ENCODE results near the gene LRGUK. TPM values are rescaled to one million over a fixed set of nuclear protein-coding genes. Genes with fewer than 3 reads are reported as not detected.

LRGUK gene
- total RNA-seq, 1 experiment from 2014 or later, result 0.49 TPM

DNA sequence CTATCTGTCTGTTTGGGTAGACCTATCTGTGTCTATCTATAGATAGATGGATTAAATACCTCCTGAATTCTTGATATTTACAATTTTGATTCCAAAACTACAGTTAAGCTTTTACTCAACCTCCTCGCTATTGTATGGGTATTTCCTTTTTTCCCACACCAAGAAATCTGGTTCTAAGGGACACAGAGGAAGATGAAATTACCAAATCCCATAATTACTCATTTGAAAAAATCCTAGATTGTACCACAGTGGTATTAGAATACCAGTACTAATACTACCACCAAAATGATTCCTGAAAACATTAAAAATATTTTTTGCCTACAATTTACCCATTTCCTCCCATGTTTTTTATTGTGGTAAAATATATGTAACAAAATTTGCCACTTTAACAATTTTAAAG is 53.2 kb downstream of the LRGUK start:
- TF ChIP-seq, protein P1, sequence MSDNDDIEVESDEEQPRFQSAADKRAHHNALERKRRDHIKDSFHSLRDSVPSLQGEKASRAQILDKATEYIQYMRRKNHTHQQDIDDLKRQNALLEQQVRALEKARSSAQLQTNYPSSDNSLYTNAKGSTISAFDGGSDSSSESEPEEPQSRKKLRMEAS (IDR thresholded peaks at IDR 0.05), result no peak
- no peak for TF ChIP-seq EZH2phosphoT487 (IDR thresholded peaks at IDR 0.05; ENCODE audit: borderline replicate concordance)
- TF ChIP-seq, protein P2, sequence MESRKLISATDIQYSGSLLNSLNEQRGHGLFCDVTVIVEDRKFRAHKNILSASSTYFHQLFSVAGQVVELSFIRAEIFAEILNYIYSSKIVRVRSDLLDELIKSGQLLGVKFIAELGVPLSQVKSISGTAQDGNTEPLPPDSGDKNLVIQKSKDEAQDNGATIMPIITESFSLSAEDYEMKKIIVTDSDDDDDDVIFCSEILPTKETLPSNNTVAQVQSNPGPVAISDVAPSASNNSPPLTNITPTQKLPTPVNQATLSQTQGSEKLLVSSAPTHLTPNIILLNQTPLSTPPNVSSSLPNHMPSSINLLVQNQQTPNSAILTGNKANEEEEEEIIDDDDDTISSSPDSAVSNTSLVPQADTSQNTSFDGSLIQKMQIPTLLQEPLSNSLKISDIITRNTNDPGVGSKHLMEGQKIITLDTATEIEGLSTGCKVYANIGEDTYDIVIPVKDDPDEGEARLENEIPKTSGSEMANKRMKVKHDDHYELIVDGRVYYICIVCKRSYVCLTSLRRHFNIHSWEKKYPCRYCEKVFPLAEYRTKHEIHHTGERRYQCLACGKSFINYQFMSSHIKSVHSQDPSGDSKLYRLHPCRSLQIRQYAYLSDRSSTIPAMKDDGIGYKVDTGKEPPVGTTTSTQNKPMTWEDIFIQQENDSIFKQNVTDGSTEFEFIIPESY (IDR thresholded peaks at IDR 0.05; ENCODE audit: extremely low read depth, insufficient replicate concordance, low read length), result no peak
- TF ChIP-seq YY1 (IDR thresholded peaks at IDR 0.05; ENCODE audit: extremely low read depth, insufficient replicate concordance, low read depth, low read length), result no peak
- TF ChIP-seq RAD21 (IDR thresholded peaks at IDR 0.05; ENCODE audit: low read depth), result no peak
- TF ChIP-seq TCF7L2 (IDR thresholded peaks at IDR 0.05; ENCODE audit: borderline replicate concordance, extremely low read depth, insufficient read depth, insufficient read length), result no peak
- no peak for TF ChIP-seq ZNF274 (IDR thresholded peaks at IDR 0.05; ENCODE audit: low read depth, low read length)
- TF ChIP-seq POLR2A (IDR thresholded peaks at IDR 0.05; ENCODE audit: borderline replicate concordance, extremely low read depth, insufficient read depth, insufficient read length), result no peak
- TF ChIP-seq, protein P3, sequence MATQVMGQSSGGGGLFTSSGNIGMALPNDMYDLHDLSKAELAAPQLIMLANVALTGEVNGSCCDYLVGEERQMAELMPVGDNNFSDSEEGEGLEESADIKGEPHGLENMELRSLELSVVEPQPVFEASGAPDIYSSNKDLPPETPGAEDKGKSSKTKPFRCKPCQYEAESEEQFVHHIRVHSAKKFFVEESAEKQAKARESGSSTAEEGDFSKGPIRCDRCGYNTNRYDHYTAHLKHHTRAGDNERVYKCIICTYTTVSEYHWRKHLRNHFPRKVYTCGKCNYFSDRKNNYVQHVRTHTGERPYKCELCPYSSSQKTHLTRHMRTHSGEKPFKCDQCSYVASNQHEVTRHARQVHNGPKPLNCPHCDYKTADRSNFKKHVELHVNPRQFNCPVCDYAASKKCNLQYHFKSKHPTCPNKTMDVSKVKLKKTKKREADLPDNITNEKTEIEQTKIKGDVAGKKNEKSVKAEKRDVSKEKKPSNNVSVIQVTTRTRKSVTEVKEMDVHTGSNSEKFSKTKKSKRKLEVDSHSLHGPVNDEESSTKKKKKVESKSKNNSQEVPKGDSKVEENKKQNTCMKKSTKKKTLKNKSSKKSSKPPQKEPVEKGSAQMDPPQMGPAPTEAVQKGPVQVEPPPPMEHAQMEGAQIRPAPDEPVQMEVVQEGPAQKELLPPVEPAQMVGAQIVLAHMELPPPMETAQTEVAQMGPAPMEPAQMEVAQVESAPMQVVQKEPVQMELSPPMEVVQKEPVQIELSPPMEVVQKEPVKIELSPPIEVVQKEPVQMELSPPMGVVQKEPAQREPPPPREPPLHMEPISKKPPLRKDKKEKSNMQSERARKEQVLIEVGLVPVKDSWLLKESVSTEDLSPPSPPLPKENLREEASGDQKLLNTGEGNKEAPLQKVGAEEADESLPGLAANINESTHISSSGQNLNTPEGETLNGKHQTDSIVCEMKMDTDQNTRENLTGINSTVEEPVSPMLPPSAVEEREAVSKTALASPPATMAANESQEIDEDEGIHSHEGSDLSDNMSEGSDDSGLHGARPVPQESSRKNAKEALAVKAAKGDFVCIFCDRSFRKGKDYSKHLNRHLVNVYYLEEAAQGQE (IDR thresholded peaks at IDR 0.05; ENCODE audit: low read depth), result no peak
- TF ChIP-seq SP1 (IDR thresholded peaks at IDR 0.05; ENCODE audit: low read depth), result no peak
- TF ChIP-seq EZH2 (IDR thresholded peaks at IDR 0.05), result no peak
- TF ChIP-seq CEBPB (IDR thresholded peaks at IDR 0.05; ENCODE audit: low read depth), result no peak
- no peak for TF ChIP-seq SRF (IDR thresholded peaks at IDR 0.05; ENCODE audit: low read depth)
- no peak for TF ChIP-seq ZFX (IDR thresholded peaks at IDR 0.05)
- TF ChIP-seq FOSL1 (IDR thresholded peaks at IDR 0.05; ENCODE audit: low read depth), result no peak
- no peak for TF ChIP-seq EGR1 (IDR thresholded peaks at IDR 0.05; ENCODE audit: low read depth)
- no peak for TF ChIP-seq ELF1 (IDR thresholded peaks at IDR 0.05; ENCODE audit: borderline replicate concordance, low read depth)
- TF ChIP-seq POLR2AphosphoS5 (IDR thresholded peaks at IDR 0.05; ENCODE audit: low read depth, low read length), result no peak
- H3K9me3 ChIP-seq (ENCODE audit: control insufficient read depth in 1 of 2, insufficient read depth in 1 of 2, low read depth in 1 of 2, low read length in 2 of 2), result no peaks in the 10 kb centered on the region
- H3K27me3 ChIP-seq (ENCODE audit: insufficient read depth, low read length), result no peaks in the 10 kb centered on the region
- H3K4me3 ChIP-seq (replicated peaks in 1 of 2; ENCODE audit: low read depth in 1 of 2, low read length in 2 of 2), result no peak overlapping the region
- DNase-seq (ENCODE audit: low read depth, low spot score) (no peak), ATAC-seq (no peak)
- CTCF ChIA-PET, result no interaction called here
- no peaks in the 10 kb centered on the region for H3K9me2 ChIP-seq (ENCODE audit: insufficient read depth)
- H3K79me2 ChIP-seq (ENCODE audit: insufficient read depth, low read length), result no peaks in the 10 kb centered on the region
- BruUV-seq (replicated peaks), result no TSS peak
- POLR2A ChIA-PET, result no interaction called here
- RAD21 ChIA-PET (ENCODE audit: low non-redundant PET in 1 of 2, low total read pairs in 2 of 2, uncharacterized antibody in 2 of 2, unreplicated experiment in 2 of 2), result no interaction called here
- no peak overlapping the region for H3K27ac ChIP-seq (ENCODE audit: low read depth, low read length)
- H3K36me3 ChIP-seq (ENCODE audit: control insufficient read depth in 1 of 2, insufficient read depth in 2 of 2, low read length in 2 of 2), result no peaks in the 10 kb centered on the region
- H3K4me1 ChIP-seq (ENCODE audit: control insufficient read depth in 1 of 2, insufficient read depth in 2 of 2, low read length in 2 of 2), result peaks cover 0 to 2% of the 10 kb centered on the region in 2 experiments; a peak in 2 of 4 replicates
- no peak overlapping the region for H3K4me2 ChIP-seq (ENCODE audit: low read length)
- H3K9ac ChIP-seq (ENCODE audit: low read length), result no peak overlapping the region
- no peak overlapping the region for H2AFZ ChIP-seq (ENCODE audit: low read depth, low read length, poor library complexity, severe bottlenecking)
- intact Hi-C loops (cut with micrococcal nuclease), result no loop called here
- H4K20me1 ChIP-seq (ENCODE audit: insufficient read depth), result no peaks in the 10 kb centered on the region

All from HCT116 (cell line).